ENCODE data around the gene YIPF3.
A peak's percentile ranks its signal among the peaks of the same experiment; 100 is the strongest.

The YIPF3 gene

DNA sequence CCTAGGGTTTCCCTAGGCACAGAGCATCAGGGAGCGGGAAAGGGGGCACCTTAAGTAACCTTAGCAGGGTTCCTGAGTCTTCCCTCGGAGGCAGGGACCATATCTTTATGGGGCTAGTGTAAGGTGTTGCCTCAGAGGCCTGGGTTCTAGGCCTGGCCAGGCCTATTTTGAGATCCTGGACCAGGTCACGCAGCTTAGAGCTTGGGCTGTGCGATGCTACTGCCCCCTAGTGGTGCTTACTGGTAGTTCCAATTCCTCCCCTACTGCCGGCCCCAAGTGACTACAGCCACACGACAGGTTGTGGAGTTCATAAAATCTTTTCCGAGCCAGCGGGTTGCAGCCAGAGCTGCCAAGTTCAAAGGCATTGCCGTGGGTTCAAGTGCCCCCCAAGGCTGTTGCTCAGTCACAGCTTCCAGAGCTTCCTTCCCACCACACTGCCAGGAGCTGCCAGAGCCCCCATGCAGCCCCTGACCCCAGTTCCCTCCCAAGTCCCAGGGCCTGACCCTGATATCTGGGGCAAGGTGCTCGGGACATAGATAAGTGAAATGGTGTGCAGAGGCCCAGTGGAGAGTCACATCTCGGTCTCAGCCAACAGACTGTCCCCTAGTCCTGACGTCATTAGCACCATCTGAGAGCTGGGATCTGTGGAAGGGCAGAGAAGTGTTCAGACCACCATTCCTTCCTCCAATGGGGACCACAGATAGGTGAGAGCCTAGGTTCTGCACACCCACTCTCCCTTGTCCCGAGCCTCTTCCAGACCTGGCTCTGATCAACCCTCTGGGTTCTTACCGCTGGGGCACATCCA lies 9.9 kb downstream of the YIPF3 start:
- POLR2A ChIA-PET: interaction anchor here (0.5 to 1.1 kb wide), 5 partner anchors 19 to 284 kb away, joined by 3 to 5 read pairs (median 3); no protein-coding TSS in a partner anchor
- CTCF ChIA-PET: interaction anchor here (0.6 to 7.8 kb wide), 51 partner anchors 12 to 606 kb away, joined by 3 to 125 read pairs (median 5); partner anchors contain the start of genes ABCC10, CRIP3, DLK2 and DNPH1
- TF ChIP-seq, protein P1, sequence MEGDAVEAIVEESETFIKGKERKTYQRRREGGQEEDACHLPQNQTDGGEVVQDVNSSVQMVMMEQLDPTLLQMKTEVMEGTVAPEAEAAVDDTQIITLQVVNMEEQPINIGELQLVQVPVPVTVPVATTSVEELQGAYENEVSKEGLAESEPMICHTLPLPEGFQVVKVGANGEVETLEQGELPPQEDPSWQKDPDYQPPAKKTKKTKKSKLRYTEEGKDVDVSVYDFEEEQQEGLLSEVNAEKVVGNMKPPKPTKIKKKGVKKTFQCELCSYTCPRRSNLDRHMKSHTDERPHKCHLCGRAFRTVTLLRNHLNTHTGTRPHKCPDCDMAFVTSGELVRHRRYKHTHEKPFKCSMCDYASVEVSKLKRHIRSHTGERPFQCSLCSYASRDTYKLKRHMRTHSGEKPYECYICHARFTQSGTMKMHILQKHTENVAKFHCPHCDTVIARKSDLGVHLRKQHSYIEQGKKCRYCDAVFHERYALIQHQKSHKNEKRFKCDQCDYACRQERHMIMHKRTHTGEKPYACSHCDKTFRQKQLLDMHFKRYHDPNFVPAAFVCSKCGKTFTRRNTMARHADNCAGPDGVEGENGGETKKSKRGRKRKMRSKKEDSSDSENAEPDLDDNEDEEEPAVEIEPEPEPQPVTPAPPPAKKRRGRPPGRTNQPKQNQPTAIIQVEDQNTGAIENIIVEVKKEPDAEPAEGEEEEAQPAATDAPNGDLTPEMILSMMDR (IDR thresholded peaks at IDR 0.05; ENCODE audit: control extremely low read depth, extremely low read depth, low read depth, missing control alignments): peak; percentile 92
- DNase-seq (ENCODE audit: extremely low spot score): peak; percentile 86

DNA sequence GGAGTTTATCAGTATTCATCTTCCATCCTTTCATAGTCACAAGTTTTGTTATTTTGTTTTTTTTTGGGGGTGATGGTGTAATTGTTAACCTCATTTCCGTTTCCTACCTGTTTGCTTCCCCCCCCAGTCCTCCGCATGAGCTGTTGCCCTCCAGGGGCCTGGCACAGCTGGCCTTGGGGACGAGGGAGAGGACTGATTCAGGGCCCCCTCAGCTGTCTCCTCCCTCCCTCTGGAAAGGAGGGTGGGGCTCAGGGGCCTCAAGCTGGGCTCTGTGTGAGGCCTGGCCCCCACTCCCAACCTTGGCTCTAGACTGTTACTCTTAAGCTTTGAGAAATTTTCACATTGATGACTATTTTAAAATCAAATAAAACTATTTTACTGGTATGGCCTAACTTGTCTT lies 10.6 kb downstream of the YIPF3 start:
- TF ChIP-seq, protein P1 (IDR thresholded peaks at IDR 0.05; ENCODE audit: control extremely low read depth, extremely low read depth, low read depth, missing control alignments): no peak
- CTCF ChIA-PET: interaction anchor here (0.6 to 7.8 kb wide), 45 partner anchors 8 to 573 kb away, joined by 3 to 125 read pairs (median 6); partner anchors contain the start of genes ABCC10, DLK2, DNPH1 and POLR1C
- POLR2A ChIA-PET: interaction anchor here (0.5 to 0.6 kb wide), 4 partner anchors 24 to 61 kb away, joined by 3 to 6 read pairs (median 4); no protein-coding TSS in a partner anchor
- DNase-seq (ENCODE audit: extremely low spot score): no peak

DNA sequence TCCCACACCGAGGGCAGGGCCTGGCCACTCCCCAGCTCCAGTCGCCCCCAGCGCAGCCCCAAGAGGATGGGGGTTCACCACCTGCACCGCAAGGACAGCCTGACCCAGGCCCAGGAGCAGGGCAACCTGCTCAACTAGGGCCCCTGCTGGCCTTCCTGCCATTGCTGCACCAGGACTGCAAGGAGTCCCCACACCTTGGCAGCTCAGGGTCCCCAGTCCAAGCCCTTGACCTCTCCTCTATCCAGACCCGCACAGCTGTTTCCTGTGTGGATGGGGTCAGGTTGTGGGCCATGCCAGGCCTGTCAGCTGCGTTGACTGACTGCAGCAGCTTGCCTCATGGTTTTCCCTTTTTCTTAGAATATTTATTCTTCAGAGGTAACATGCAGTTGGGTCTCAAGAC lies 11.0 kb downstream of the YIPF3 start:
- TF ChIP-seq, protein P1 (IDR thresholded peaks at IDR 0.05; ENCODE audit: control extremely low read depth, extremely low read depth, low read depth, missing control alignments): no peak
- ChIA-PET CTCF (interaction anchor here (0.6 to 7.8 kb wide), 36 partner anchors 9 to 573 kb away, joined by 3 to 125 read pairs (median 6); partner anchors contain the start of genes ABCC10, DLK2, DNPH1 and POLR1C), POLR2A (interaction anchor here (0.5 to 0.6 kb wide), 2 partner anchors 23 to 62 kb away, joined by 4 to 6 read pairs; no protein-coding TSS in a partner anchor)

DNA sequence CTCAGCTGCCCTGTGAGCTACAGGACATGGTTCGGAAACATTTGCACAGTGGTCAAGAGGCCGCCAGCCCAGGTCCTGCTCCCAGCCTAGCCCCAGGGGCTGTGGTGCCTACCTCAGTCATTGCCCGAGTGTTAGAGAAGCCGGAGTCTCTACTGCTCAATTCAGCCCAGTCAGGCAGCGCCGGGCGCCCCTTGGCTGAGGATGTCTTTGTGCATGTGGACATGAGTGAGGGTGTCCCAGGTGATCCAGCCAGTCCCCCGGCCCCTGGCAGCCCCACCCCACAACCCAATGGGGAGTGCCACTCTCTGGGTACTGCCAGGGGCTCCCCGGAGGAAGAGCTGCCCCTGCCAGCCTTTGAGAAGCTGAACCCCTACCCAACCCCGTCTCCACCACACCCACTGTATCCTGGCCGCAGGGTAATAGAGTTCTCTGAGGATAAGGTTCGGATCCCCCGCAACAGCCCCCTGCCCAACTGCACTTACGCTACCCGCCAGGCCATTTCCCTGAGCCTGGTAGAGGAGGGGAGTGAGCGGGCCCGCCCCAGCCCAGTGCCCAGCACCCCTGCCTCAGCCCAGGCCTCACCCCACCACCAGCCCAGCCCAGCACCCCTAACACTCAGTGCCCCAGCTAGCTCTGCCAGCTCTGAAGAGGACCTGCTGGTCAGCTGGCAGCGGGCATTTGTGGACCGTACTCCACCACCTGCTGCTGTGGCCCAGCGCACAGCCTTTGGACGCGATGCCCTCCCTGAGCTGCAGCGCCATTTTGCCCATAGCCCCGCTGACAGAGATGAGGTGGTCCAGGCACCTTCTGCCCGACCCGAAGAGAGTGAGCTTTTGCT lies 11.8 kb downstream of the YIPF3 start:
- CTCF ChIA-PET: interaction anchor here (0.6 to 7.8 kb wide), 19 partner anchors 11 to 454 kb away, joined by 3 to 125 read pairs (median 6); partner anchors contain the start of genes ABCC10, DLK2, DNPH1 and POLR1C

More for the DNA sequence above, 11.0 kb downstream of the YIPF3 start:
- DNase-seq (ENCODE audit: extremely low spot score): no peak

DNA sequence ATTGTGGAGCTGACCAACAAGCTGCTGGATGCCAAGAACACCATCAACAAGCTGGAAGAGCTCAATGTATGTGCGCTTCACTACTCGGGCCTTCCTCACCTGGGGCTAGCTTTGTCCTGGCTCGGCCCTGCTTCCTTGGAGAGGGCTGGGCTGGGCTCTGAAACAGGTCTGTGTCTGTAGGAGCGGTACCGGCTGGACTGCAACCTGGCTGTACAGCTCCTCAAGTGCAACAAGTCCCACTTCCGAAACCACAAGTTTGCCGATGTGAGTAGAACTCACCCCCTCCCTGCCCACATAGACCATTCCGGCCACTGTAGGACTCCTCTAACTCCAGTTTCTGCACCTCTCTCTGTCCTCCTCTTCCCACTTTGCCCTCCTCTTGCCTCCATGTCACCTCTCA lies 13.3 kb downstream of the YIPF3 start:
- CTCF ChIA-PET: interaction anchor here (0.7 to 7.8 kb wide), 3 partner anchors 49 to 576 kb away, joined by 4 to 77 read pairs (median 70); partner anchors contain the start of gene DLK2

More for the DNA sequence above, 11.8 kb downstream of the YIPF3 start:
- POLR2A ChIA-PET: no interaction called here
- TF ChIP-seq, protein P1 (IDR thresholded peaks at IDR 0.05; ENCODE audit: control extremely low read depth, extremely low read depth, low read depth, missing control alignments): no peak
- DNase-seq (ENCODE audit: extremely low spot score): no peak

More for the DNA sequence above, 13.3 kb downstream of the YIPF3 start:
- TF ChIP-seq, protein P1 (IDR thresholded peaks at IDR 0.05; ENCODE audit: control extremely low read depth, extremely low read depth, low read depth, missing control alignments): no peak
- POLR2A ChIA-PET: no interaction called here
- DNase-seq (ENCODE audit: extremely low spot score): no peak

Data from GM10248 (cell line).